HEK293 (cell line): Measurements from ENCODE around the gene INTS15.

Experiments
- BCL11A ChIP-seq: fragments of 450-650 bp; formaldehyde crosslinking; IDR thresholded peaks from 2 replicates; pipeline ENCODE4 v1.5.1; 2016; ENCODE audit warnings: low read depth, missing biosample characterization, missing genetic modification characterization
- HOXA7 ChIP-seq: sonication (generic); formaldehyde crosslinking; IDR thresholded peaks from 2 replicates; pipeline ENCODE4 v1.8.1; 2022; ENCODE audit warnings: missing genetic modification reagents, borderline replicate concordance
- MZF1 ChIP-seq: fragments of 450-650 bp; formaldehyde crosslinking; IDR thresholded peaks from 2 replicates; pipeline ENCODE4 v1.5.1; 2017; ENCODE audit warnings: missing biosample characterization, missing genetic modification characterization, borderline replicate concordance
- YY1 ChIP-seq: fragments of 450-650 bp; formaldehyde crosslinking; IDR thresholded peaks from 2 replicates; pipeline ENCODE4 v1.5.1; 2018; ENCODE audit warnings: missing biosample characterization, missing genetic modification characterization
- ZBTB21 ChIP-seq: fragments of 450-650 bp; formaldehyde crosslinking; IDR thresholded peaks from 2 replicates; pipeline ENCODE4 v1.5.1; 2017; ENCODE audit warnings: missing biosample characterization, missing genetic modification characterization
- ZBTB44 ChIP-seq: fragments of 450-650 bp; IDR thresholded peaks from 2 replicates; pipeline ENCODE4 v1.5.1; 2018; ENCODE audit warnings: missing biosample characterization, mild to moderate bottlenecking, missing genetic modification characterization
- ZBTB49 ChIP-seq: fragments of 450-650 bp; formaldehyde crosslinking; IDR thresholded peaks from 2 replicates; pipeline ENCODE4 v1.5.1; 2016; ENCODE audit warnings: missing biosample characterization, missing genetic modification characterization, low read depth
- ZNF146 ChIP-seq: fragments of 450-650 bp; formaldehyde crosslinking; IDR thresholded peaks from 2 replicates; pipeline ENCODE4 v1.5.1; 2016; ENCODE audit warnings: missing biosample characterization, missing genetic modification characterization
- ZNF561 ChIP-seq: fragments of 450-650 bp; IDR thresholded peaks from 2 replicates; pipeline ENCODE4 v1.5.1; 2018; ENCODE audit warnings: missing biosample characterization, missing genetic modification characterization, borderline replicate concordance
- TF ChIP-seq, protein P1 (sequence below): fragments of 450-650 bp; formaldehyde crosslinking; IDR thresholded peaks from 2 replicates; pipeline ENCODE4 v1.5.1; 2016; ENCODE audit warnings: missing biosample characterization, missing genetic modification characterization
- TF ChIP-seq, protein P2 (sequence below): fragments of 450-650 bp; formaldehyde crosslinking; IDR thresholded peaks from 2 replicates; pipeline ENCODE4 v1.5.1; 2016; ENCODE audit warnings: missing biosample characterization, missing genetic modification characterization

- TF ChIP-seq BCL11A (tag by site-specific recombination) (no peak), ZBTB44 (tag by site-specific recombination) (no peak), MZF1 (no peak), ZNF561 (no peak), ZBTB21 (tag by site-specific recombination) (no peak), YY1 (tag by site-specific recombination) (no peak), ZNF146 (tag by site-specific recombination) (no peak), HOXA7 (CRISPR knock-in tag) (no peak), ZBTB49 (no peak)
- TF ChIP-seq, protein P1, sequence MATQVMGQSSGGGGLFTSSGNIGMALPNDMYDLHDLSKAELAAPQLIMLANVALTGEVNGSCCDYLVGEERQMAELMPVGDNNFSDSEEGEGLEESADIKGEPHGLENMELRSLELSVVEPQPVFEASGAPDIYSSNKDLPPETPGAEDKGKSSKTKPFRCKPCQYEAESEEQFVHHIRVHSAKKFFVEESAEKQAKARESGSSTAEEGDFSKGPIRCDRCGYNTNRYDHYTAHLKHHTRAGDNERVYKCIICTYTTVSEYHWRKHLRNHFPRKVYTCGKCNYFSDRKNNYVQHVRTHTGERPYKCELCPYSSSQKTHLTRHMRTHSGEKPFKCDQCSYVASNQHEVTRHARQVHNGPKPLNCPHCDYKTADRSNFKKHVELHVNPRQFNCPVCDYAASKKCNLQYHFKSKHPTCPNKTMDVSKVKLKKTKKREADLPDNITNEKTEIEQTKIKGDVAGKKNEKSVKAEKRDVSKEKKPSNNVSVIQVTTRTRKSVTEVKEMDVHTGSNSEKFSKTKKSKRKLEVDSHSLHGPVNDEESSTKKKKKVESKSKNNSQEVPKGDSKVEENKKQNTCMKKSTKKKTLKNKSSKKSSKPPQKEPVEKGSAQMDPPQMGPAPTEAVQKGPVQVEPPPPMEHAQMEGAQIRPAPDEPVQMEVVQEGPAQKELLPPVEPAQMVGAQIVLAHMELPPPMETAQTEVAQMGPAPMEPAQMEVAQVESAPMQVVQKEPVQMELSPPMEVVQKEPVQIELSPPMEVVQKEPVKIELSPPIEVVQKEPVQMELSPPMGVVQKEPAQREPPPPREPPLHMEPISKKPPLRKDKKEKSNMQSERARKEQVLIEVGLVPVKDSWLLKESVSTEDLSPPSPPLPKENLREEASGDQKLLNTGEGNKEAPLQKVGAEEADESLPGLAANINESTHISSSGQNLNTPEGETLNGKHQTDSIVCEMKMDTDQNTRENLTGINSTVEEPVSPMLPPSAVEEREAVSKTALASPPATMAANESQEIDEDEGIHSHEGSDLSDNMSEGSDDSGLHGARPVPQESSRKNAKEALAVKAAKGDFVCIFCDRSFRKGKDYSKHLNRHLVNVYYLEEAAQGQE (tag by site-specific recombination), result no peak
- TF ChIP-seq, protein P2, sequence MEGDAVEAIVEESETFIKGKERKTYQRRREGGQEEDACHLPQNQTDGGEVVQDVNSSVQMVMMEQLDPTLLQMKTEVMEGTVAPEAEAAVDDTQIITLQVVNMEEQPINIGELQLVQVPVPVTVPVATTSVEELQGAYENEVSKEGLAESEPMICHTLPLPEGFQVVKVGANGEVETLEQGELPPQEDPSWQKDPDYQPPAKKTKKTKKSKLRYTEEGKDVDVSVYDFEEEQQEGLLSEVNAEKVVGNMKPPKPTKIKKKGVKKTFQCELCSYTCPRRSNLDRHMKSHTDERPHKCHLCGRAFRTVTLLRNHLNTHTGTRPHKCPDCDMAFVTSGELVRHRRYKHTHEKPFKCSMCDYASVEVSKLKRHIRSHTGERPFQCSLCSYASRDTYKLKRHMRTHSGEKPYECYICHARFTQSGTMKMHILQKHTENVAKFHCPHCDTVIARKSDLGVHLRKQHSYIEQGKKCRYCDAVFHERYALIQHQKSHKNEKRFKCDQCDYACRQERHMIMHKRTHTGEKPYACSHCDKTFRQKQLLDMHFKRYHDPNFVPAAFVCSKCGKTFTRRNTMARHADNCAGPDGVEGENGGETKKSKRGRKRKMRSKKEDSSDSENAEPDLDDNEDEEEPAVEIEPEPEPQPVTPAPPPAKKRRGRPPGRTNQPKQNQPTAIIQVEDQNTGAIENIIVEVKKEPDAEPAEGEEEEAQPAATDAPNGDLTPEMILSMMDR (tag by site-specific recombination), result no peak
Observed at GRCh38 chr7:6648815-6649104, 58.9 kb downstream of the INTS15 start.
